WERI-Rb-1 (cell line): ENCODE measurements around the gene RNF182.

Experiments
- DNase-seq: peaks from one replicate; pipeline ENCODE4 v3.0.0-alpha.2; 2020
- H3K27ac ChIP-seq: fragments of 250-450 bp; sonication (Bioruptor Pico); 2 replicates; pipeline ENCODE4 v1.5.1; 2020; ENCODE audit warnings: mild to moderate bottlenecking, moderate library complexity
- H3K27me3 ChIP-seq: fragments of 250-450 bp; sonication (Bioruptor Pico); 2 replicates; pipeline ENCODE4 v1.5.1; 2021; ENCODE audit warnings: mild to moderate bottlenecking, low read depth, moderate library complexity; ENCODE audit not compliant: insufficient read depth, severe bottlenecking
- H3K36me3 ChIP-seq: fragments of 250-450 bp; sonication (Bioruptor Pico); 2 replicates; pipeline ENCODE4 v1.5.1; 2020; ENCODE audit warnings: mild to moderate bottlenecking, moderate library complexity
- H3K4me3 ChIP-seq: 2 replicates; pipeline ENCODE4 v1.5.1; 2011; ENCODE audit warnings: low read depth, mild to moderate bottlenecking, control low read depth, low read length
- H3K9me3 ChIP-seq: fragments of 250-450 bp; sonication (Bioruptor Pico); 2 replicates; pipeline ENCODE4 v1.5.1; 2021; ENCODE audit warnings: mild to moderate bottlenecking, moderate library complexity; ENCODE audit not compliant: severe bottlenecking
- TF ChIP-seq, protein P1 (sequence below): IDR thresholded peaks from 2 replicates; pipeline ENCODE4 v1.5.1; 2011; ENCODE audit warnings: low read depth, mild to moderate bottlenecking, control low read depth, inconsistent platforms, low read length

RNF182 gene

DNA sequence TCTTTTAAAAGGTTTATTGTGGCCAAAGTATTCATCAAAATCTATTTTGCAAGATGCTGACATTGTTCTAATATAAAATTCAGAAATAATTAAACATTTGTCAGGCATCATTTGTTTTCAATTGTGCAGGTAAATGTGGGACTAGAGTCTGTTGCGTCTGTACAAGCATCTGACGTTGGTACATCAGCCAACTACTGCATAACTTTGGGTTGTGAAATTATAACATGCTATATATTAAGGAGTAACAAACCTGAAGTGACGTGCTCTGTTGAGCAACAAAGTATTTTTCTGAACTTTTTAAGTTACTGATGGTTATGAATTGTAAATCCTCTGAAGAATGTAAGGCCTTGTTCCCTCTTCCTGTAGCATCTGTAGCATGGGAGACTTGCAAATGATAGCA is 66.0 kb downstream of the RNF182 start:
- Histone ChIP-seq H3K27me3 (no peaks in the 10 kb centered on the region), H3K9me3 (no peaks in the 10 kb centered on the region), H3K4me3 (no peak overlapping the region), H3K27ac (no peak overlapping the region), H3K36me3 (no peaks in the 10 kb centered on the region)
- TF ChIP-seq, protein P1, sequence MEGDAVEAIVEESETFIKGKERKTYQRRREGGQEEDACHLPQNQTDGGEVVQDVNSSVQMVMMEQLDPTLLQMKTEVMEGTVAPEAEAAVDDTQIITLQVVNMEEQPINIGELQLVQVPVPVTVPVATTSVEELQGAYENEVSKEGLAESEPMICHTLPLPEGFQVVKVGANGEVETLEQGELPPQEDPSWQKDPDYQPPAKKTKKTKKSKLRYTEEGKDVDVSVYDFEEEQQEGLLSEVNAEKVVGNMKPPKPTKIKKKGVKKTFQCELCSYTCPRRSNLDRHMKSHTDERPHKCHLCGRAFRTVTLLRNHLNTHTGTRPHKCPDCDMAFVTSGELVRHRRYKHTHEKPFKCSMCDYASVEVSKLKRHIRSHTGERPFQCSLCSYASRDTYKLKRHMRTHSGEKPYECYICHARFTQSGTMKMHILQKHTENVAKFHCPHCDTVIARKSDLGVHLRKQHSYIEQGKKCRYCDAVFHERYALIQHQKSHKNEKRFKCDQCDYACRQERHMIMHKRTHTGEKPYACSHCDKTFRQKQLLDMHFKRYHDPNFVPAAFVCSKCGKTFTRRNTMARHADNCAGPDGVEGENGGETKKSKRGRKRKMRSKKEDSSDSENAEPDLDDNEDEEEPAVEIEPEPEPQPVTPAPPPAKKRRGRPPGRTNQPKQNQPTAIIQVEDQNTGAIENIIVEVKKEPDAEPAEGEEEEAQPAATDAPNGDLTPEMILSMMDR: no peak
- no peak for DNase-seq

DNA sequence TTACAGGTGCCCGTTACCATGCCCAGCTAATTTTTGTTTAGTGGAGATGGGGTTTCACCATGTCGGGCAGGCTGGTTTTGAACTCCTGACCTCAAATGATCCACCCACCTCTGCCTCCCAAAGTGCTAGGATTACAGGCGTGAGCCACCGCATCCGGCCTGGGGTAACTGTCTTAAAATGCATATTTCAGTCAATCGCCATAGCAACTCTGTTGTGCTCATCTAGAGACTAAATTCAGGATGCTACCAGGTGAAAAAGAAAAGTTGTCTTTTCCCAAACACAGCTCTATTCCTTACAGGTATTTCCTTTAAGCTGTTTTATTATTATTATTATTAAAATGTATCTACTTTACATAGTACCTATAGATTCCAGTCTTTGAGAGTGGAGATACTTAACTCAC is 66.6 kb downstream of the RNF182 start:
- Histone ChIP-seq H3K27me3 (no peaks in the 10 kb centered on the region), H3K27ac (no peak overlapping the region), H3K4me3 (no peak overlapping the region), H3K9me3 (no peaks in the 10 kb centered on the region), H3K36me3 (no peaks in the 10 kb centered on the region)
- DNase-seq: no peak
- TF ChIP-seq, protein P1: no peak

- Histone ChIP-seq H3K27me3 (no peaks in the 10 kb centered on the region), H3K9me3 (no peaks in the 10 kb centered on the region), H3K36me3 (no peaks in the 10 kb centered on the region), H3K4me3 (no peak overlapping the region), H3K27ac (no peak overlapping the region)
- TF ChIP-seq, protein P1: no peak
- no peak for DNase-seq
Observed at GRCh38 chr6:13992417-13993055, 67.8 kb downstream of the RNF182 start.

GRCh38 chr6:13993416-13993815 is 68.7 kb downstream of the RNF182 start:
- no peaks in the 10 kb centered on the region for H3K36me3 ChIP-seq
- H3K27me3 ChIP-seq: no peaks in the 10 kb centered on the region
- H3K27ac ChIP-seq: no peak overlapping the region
- TF ChIP-seq, protein P1: no peak
- H3K4me3 ChIP-seq: no peak overlapping the region
- no peaks in the 10 kb centered on the region for H3K9me3 ChIP-seq
- DNase-seq: no peak

DNA sequence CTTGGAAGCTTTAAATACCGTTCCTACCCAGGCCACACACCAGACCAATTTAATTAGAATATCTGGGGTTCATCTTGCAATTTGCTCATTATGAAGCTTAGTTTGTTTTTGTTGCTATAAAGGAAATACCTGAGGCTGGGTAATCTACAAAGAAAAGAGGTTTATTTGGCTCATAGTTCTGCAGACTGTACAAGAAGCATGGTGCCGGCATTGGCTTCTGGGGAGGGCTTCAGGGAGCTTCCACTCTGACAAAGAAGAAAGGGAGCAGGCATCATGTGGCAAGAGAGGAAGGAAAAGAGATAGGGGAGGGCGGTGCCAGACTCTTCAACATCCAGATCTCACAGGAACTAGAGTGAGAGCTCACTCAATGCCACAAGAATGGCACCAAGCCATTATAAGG is 73.6 kb downstream of the RNF182 start:
- Histone ChIP-seq H3K4me3 (no peak overlapping the region), H3K36me3 (no peaks in the 10 kb centered on the region), H3K9me3 (no peaks in the 10 kb centered on the region), H3K27me3 (no peaks in the 10 kb centered on the region), H3K27ac (no peak overlapping the region)
- no peak for DNase-seq
- TF ChIP-seq, protein P1: no peak

GRCh38 chr6:14000901-14001300 is 76.1 kb downstream of the RNF182 start:
- Histone ChIP-seq H3K27ac (no peak overlapping the region), H3K36me3 (no peaks in the 10 kb centered on the region), H3K27me3 (no peaks in the 10 kb centered on the region), H3K9me3 (no peaks in the 10 kb centered on the region), H3K4me3 (no peak overlapping the region)
- TF ChIP-seq, protein P1: no peak
- DNase-seq: no peak
